HCT116 (cell line): Measurements from ENCODE around the gene SDK1.

Experiments
- CEBPB ChIP-seq: IDR thresholded peaks from 2 replicates; pipeline ENCODE4 v1.6.1; 2012; ENCODE audit warnings: low read depth
- CTCF ChIP-seq, 3 experiments: fragments of 200-600 bp in 1 of 3; sonication (generic) in 1 of 3; IDR thresholded peaks in 2 of 3; conservative IDR thresholded peaks in 1 of 3; 2 replicates each; pipeline ENCODE4 v1.5.1; 2012 to 2017; ENCODE audit warnings: low read depth in 2 of 3, low read length in 2 of 3, antibody characterized with exemption in 1 of 3, borderline replicate concordance in 1 of 3, control low read depth in 1 of 3, mild to moderate bottlenecking in 1 of 3, mixed read lengths in 1 of 3, mixed run types in 1 of 3, moderate library complexity in 1 of 3; ENCODE audit not compliant: insufficient read depth in 1 of 3
- EZH2 ChIP-seq: fragments of 200-600 bp; sonication (generic); IDR thresholded peaks from 2 replicates; pipeline ENCODE4 v1.6.1; 2017; ENCODE audit warnings: antibody characterized with exemption, mixed run types
- EZH2phosphoT487 ChIP-seq: fragments of 200-600 bp; IDR thresholded peaks from 2 replicates; pipeline ENCODE4 v1.6.1; 2018; ENCODE audit warnings: antibody characterized with exemption, borderline replicate concordance
- JUND ChIP-seq: IDR thresholded peaks from 2 replicates; pipeline ENCODE4 v1.6.1; 2012
- POLR2A ChIP-seq: IDR thresholded peaks from 2 replicates; pipeline ENCODE4 v1.7.0; 2011; ENCODE audit warnings: borderline replicate concordance; ENCODE audit not compliant: insufficient read depth, insufficient read length; ENCODE audit errors: extremely low read depth
- POLR2AphosphoS5 ChIP-seq: IDR thresholded peaks from 2 replicates; pipeline ENCODE4 v1.6.1; 2011; ENCODE audit warnings: mild to moderate bottlenecking, low read depth, low read length, moderate library complexity
- RAD21 ChIP-seq: IDR thresholded peaks from 2 replicates; pipeline ENCODE4 v1.6.1; 2012; ENCODE audit warnings: low read depth, mild to moderate bottlenecking
- SP1 ChIP-seq: IDR thresholded peaks from 2 replicates; pipeline ENCODE4 v1.6.1; 2012; ENCODE audit warnings: low read depth
- ZFX ChIP-seq: fragments of 450-650 bp; IDR thresholded peaks from 2 replicates; pipeline ENCODE4 v1.6.1; 2017
- ZNF274 ChIP-seq: fragments of 200-500 bp; sonication (Bioruptor generic); IDR thresholded peaks from 2 replicates; pipeline ENCODE4 v1.6.1; 2014; ENCODE audit warnings: mild to moderate bottlenecking, low read depth, low read length, inconsistent platforms
- TF ChIP-seq, protein P1 (sequence below): IDR thresholded peaks from 2 replicates; pipeline ENCODE4 v1.6.1; 2011; ENCODE audit warnings: mild to moderate bottlenecking, low read length, moderate library complexity; ENCODE audit not compliant: insufficient replicate concordance; ENCODE audit errors: extremely low read depth
- TF ChIP-seq, protein P2 (sequence below): IDR thresholded peaks from 2 replicates; pipeline ENCODE4 v1.6.1; 2012

DNA sequence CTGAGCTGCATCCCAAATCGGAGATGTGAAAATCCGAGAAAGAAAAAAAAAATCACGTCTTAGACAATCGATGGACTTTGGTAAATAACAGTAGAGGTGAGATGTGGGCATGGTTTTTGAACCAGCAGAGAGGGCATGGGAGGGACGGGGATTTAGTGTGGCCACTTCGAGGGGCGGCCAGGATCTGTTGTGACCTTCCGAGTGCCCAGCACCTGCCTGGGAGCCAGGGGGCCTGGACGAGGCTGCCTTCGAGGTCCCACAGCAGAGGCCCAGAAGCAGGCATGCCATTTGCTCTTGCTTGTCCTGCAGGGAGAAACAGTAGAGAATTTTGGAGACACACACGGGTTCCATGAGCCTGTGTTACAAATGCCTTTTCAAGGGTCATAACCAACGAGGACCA, 911.3 kb downstream of the SDK1 start:
- TF ChIP-seq POLR2AphosphoS5 (no peak), EZH2 (no peak), POLR2A (no peak), ZNF274 (no peak), RAD21 (no peak), CTCF (IDR thresholded peaks at IDR 0.05 in 2 of 3, conservative IDR thresholded peaks at IDR 0.05 in 1 of 3; ENCODE audit: borderline replicate concordance in 1 of 3, insufficient read depth in 1 of 3, low read depth in 2 of 3, low read length in 2 of 3) (no peak), SP1 (no peak), JUND (no peak), EZH2phosphoT487 (no peak), CEBPB (no peak), ZFX (no peak)
- TF ChIP-seq, protein P1, sequence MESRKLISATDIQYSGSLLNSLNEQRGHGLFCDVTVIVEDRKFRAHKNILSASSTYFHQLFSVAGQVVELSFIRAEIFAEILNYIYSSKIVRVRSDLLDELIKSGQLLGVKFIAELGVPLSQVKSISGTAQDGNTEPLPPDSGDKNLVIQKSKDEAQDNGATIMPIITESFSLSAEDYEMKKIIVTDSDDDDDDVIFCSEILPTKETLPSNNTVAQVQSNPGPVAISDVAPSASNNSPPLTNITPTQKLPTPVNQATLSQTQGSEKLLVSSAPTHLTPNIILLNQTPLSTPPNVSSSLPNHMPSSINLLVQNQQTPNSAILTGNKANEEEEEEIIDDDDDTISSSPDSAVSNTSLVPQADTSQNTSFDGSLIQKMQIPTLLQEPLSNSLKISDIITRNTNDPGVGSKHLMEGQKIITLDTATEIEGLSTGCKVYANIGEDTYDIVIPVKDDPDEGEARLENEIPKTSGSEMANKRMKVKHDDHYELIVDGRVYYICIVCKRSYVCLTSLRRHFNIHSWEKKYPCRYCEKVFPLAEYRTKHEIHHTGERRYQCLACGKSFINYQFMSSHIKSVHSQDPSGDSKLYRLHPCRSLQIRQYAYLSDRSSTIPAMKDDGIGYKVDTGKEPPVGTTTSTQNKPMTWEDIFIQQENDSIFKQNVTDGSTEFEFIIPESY: no peak
- TF ChIP-seq, protein P2, sequence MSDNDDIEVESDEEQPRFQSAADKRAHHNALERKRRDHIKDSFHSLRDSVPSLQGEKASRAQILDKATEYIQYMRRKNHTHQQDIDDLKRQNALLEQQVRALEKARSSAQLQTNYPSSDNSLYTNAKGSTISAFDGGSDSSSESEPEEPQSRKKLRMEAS: no peak
